ENCODE results near the gene PCNX1.

GRCh38 chr14:71004481-71004880, 97.2 kb downstream of the PCNX1 start:
- TF ChIP-seq CTCF (IDR thresholded peaks at IDR 0.05) (no peak), POLR2A (IDR thresholded peaks at IDR 0.05) (no peak), EP300 (IDR thresholded peaks at IDR 0.05) (no peak)
